Superior temporal gyrus (tissue), 1 donor: ENCODE results near the gene ARPC5L.
"Not testable (repeated sequence)": the region's sequence is repeated elsewhere in the genome, so short reads cannot be mapped to it uniquely, and the experiment has no call there.

Experiments
- DNase-seq: peaks from one replicate; pipeline ENCODE4 v3.0.0-alpha.2; 2016; ENCODE audit errors: extremely low spot score

ARPC5L gene

GRCh38 chr9:124841075-124841821 is 20.7 kb upstream of the ARPC5L start:
- no peak for DNase-seq

DNA sequence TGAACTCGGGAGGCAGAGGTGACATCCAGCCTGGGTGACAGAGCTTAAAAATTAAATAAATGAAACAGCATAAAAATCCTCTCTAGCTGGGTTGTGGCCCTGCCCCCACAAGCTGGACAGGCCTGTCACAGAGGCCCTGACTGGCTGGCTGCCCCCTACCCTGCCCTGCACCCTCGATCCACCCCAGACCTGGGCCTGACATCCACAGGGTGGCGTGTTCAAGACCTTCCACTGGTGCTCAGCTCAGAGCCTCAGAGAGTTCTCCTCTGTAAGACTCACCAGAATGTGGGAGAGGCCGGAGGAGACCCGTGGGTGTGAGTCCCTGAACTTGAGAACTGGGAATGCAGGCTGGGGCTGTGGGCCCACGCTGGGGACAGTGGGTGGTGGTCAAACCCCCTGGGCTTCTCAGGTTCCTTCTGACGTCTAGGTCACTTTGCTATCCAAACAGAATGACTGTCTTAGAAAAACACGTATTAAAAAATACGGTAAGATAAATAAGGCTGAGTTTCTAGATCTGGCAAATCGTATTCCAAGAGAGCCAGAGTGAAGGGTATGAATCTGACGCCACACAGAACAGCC is 18.4 kb upstream of the ARPC5L start:
- DNase-seq = no peak

GRCh38 chr9:124844291-124844690 is 17.6 kb upstream of the ARPC5L start:
- no peak for DNase-seq

GRCh38 chr9:124846467-124846866 is 15.5 kb upstream of the ARPC5L start:
- not testable (repeated sequence) for DNase-seq

GRCh38 chr9:124846969-124847368 is 15.0 kb upstream of the ARPC5L start:
- DNase-seq = no peak

- no peak for DNase-seq
These were observed 12.1 kb upstream of the ARPC5L start for GRCh38 chr9:124849801-124850200.

DNA sequence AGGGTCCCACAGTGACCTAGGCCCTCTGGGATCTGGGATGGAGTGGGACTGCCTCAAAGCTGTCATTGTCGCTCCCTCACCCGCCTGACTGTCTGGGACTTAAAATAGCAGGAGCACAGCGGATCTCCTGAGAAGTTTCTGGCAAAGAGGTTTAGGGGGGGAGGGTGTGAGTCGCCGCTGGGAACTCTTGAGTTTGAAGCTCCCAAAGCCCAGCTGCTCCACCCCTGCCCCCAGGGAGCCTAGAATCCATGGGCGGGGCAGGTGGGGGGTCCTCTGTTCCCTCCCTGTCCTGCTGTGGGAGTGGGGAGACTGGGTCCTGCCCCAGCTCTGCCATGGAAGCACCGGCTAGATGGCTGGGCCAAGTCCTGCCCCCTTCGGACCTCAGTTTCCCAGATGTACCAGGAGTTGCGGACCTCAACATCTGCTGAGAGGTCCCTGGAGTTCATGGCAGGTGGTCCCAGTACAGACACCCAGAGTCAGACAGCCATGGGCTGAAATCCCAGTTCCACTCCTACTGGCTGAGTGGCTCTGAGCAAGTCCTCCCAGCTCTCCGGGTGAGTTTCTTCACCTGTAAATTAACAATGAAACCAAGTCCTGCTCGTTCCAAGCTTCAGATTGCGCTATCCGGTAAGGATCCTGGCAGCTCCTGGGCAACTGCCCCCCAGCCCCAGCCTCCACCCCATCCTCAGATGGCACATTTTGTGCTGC is 9.7 kb upstream of the ARPC5L start:
- no peak for DNase-seq

- peak; percentile 77 for DNase-seq
These were observed 8.9 kb upstream of the ARPC5L start, which contains the start of gene WDR38 for GRCh38 chr9:124852829-124853531. Gene WDR38 (plus strand): TSS chr9:124853460. CDS start chr9:124853532, 72 bp downstream.

- no peak for DNase-seq
These were observed 8.3 kb upstream of the ARPC5L start for GRCh38 chr9:124853605-124854143.

- DNase-seq = no peak
These were observed 7.8 kb upstream of the ARPC5L start for GRCh38 chr9:124854161-124854560.

DNA sequence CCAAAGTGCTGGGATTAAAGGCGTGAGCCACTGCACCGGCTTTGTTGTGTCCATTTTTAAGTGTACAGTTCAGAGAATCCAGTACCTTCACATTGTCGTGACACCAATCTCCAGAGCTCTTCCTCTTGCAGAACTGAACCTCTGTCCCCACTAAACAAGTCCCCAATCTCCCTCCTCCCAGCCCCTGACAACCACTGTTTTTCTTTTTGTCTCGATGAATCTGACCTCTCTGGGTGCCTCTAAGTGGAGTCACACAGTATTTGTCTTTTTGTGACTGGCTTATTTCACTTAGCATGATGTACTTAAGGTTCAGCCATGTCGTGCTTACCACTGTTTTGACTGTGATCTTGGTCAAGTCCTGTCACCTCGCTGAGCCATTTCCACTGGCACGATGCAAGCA is 7.1 kb upstream of the ARPC5L start:
- DNase-seq = no peak

- no peak for DNase-seq
These were observed 6.4 kb upstream of the ARPC5L start for GRCh38 chr9:124855566-124855943.

GRCh38 chr9:124855944-124856765 is 5.8 kb upstream of the ARPC5L start:
- DNase-seq = no peak

DNA sequence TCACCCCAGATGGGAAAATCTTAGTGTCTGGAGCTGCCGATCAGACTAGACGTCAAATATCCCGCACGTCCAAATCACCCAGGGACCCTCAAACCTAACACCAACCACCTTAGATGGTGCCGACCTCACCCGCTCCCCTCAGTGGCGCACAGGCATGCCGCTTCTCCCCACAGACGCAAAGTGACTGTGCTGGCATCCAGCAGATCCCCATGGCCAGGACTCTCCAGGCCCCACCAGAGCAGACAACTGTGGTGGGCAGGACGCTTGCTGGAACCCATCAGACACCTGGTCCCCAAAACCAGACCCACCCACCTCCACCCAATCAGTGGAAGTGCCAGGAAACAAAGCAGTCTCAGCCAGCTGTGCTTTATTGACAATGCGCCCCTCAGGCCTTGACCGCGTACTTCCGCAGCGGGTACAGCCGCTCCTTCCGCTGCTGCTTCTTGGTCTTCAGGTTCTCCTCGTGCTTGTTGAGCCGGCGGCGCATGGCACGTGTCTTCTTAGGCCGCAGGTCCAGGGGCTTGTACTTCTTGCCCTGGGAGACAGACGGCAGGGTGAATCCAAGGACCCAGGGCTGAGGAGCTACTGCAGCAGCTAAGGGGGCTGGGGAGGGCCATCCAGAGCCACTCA is 4.3 kb upstream of the ARPC5L start:
- no peak for DNase-seq

DNA sequence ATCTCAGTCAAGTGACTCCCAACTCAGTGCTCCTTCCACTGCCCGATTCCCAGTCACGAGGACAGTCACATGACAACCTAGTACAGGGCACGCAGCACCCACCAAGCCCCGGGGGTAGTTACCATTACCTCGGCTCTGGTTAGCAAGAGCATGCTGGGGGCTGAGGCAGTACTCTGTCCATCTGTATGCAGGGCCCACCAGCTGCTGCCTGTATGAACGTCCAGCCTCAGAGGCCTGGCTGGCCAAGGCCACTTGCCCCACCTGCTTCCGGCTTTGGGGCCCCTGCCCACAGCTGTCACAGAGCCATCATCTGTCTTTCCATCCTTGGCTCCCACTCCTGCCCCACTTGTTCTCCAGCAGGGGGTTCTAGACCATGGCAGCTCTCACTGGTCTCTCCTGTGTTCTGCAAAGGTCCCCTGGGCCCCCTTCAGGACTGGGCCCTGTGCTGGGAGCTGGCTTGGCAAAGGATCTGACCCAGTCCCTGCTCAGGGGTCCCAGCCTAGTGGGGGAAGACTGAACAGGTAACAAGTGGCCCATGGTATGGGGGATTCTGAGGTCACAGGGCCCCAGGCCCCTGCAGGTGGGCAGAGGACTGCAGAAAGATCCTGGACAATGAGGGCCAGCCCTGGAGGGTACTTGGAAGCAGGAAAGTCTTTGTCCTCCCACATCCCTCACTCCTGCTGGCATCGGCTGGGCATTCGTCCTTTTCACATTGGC is 3.4 kb upstream of the ARPC5L start:
- no peak for DNase-seq

- DNase-seq = no peak
These were observed 1.9 kb upstream of the ARPC5L start for GRCh38 chr9:124859803-124860581.

DNA sequence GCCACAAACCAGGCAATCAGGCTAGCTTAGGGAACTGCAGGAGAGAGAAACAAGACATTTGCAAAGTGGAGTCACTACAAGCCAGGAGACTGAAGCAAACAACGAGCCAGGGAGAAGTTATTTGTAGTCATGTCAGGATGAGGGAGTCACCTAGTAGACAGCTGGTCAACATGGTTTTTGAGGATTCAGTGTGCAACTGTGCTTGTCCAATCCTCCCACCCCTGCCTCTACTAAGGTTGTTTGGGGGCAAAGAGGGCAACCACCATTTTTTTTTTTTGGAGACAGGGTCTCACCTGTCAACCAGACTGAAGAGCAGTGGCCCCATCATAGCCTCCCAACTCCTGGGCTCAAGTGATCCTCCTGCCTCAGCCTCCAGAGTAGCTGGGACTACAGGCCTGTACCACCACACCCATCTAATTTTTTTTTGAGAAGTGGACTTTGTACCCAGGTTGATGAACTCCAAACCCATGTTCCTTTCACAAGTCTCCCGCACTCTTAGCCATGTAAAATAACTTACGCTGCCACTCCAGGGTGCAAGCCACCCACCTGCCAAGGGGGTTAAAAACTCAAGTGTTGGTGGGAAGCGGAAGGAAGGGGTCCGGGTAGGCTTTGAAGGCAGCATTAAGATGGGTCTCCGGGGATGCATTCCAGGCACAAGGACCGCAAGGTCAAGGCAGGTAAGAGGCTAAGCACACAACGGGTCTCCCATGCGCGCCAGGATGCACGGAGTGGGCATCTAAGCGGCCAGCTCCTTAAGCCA is 1.2 kb upstream of the ARPC5L start:
- peak; percentile 12 for DNase-seq

GRCh38 chr9:124863371-124863871 is 1.5 kb downstream of the ARPC5L start:
- no peak for DNase-seq
